SK-N-MC (cell line): ENCODE measurements around the gene RSPH6A.

Experiments used
- DNase-seq: peaks from one replicate; pipeline ENCODE4 v3.0.0-alpha.2; 2011; ENCODE audit warnings: low read depth, low spot score
- H3K27ac ChIP-seq: fragments of 200-600 bp; sonication (generic); 2 replicates; pipeline ENCODE4 v1.5.1; 2016; ENCODE audit warnings: mixed run types
- H3K36me3 ChIP-seq: fragments of 200-600 bp; sonication (generic); 2 replicates; pipeline ENCODE4 v1.6.1; 2017; ENCODE audit warnings: antibody characterized with exemption, low read length, mixed read lengths; ENCODE audit not compliant: insufficient read depth
- H3K4me3 ChIP-seq: fragments of 200-600 bp; sonication (generic); 2 replicates; pipeline ENCODE4 v1.5.1; 2016
- H3K9ac ChIP-seq: fragments of 200-600 bp; sonication (generic); 2 replicates; pipeline ENCODE4 v1.8.0; 2017; ENCODE audit warnings: mixed run types, mixed read lengths; ENCODE audit not compliant: insufficient read length
- H3K9me3 ChIP-seq: fragments of 200-600 bp; sonication (generic); 2 replicates; pipeline ENCODE4 v1.6.1; 2017; ENCODE audit warnings: low read depth, mild to moderate bottlenecking, antibody characterized with exemption, low read length, moderate library complexity, mixed read lengths
- EZH2 ChIP-seq: fragments of 200-600 bp; sonication (generic); IDR thresholded peaks from one replicate; pipeline ENCODE4 v1.6.1; 2017; ENCODE audit warnings: antibody characterized with exemption
- FOXP2 ChIP-seq: optimal IDR thresholded peaks from 2 replicates; pipeline ENCODE3; 2011; ENCODE audit warnings: mild to moderate bottlenecking, moderate library complexity; ENCODE audit not compliant: insufficient read depth; ENCODE audit errors: extremely low read length, control extremely low read depth
- POLR2AphosphoS5 ChIP-seq: IDR thresholded peaks from 2 replicates; pipeline ENCODE4 v1.6.1; 2012; ENCODE audit warnings: mild to moderate bottlenecking, low read depth, low read length, borderline replicate concordance

RSPH6A gene

DNA sequence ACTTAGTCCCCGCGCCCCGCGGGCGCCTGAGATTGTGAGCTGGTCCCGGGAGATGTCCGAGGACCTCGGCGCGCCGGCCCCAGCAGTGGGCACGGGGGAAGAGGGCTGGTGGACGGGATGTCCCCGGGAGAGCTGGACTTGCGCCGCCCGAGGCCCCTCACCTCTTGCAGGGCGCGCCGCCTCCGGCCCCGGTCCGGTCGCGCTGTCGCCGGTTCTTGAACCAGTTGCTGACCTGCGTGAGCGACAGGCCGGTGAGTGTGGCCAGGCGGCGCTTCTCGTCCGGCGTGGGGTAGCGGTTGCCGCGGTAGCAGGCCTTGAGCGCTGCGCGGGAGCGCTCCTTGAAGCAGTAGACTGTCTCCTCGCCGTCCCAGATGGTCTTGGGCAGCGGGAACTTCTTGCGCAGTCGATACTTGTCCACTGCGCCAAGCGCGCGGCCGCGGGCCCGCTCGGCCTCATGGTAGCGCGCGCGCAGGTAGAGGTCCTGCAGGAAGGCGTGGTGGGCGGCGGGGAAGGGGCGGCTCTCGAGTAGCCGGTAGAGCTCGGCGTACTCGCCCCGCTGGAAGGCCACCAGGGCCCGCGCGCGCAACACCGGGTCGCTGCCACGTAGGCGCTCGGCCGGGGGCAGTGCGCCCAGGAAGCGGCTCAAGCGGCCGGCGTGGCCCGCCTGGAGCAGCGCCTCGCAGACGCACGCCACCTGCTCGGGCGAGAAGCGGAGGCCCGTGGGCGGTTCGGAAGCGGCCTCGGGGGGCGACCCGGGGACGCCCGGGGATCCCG, 47.0 kb downstream of the RSPH6A start:
- DNase-seq = no peak
- TF ChIP-seq FOXP2 (no peak), POLR2AphosphoS5 (peak; percentile 16; the same call in 1 of the 2 replicates)
- Histone ChIP-seq H3K9ac (peak overlapping the region; percentile 95), H3K36me3 (no peaks in the 10 kb centered on the region), H3K4me3 (peak overlapping the region; percentile 100), H3K27ac (0 out of 2 replicates have a peak overlapping the region, but pooled peaks have one; percentile 97), H3K9me3 (no peaks in the 10 kb centered on the region)

DNA sequence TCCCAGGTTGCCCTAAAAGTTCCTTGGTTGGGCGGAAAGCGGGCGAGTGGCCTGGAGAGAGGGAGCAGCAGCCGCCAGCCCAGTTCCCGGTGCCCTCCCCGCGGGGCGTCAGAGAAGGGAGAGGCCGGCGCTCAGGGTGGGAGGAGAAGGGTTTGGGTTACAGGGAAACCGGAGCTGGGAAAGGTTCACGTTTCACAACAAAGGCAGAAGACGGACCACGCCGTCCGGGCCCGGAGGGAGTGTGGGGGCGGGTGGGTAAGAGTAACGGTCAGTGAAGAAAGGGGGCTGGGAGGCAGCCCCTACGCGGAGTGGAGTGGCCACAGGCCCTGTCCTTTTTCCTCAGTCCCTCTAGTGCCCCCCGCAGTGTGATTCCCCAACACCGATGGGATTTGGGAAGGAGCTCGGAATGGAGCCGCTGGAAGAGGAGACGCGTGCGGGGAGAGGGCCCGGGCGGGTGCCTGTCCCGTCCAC, 47.7 kb downstream of the RSPH6A start:
- DNase-seq = no peak
- Histone ChIP-seq H3K9ac (peak overlapping the region; percentile 95), H3K27ac (no peak overlapping the region)

DNA sequence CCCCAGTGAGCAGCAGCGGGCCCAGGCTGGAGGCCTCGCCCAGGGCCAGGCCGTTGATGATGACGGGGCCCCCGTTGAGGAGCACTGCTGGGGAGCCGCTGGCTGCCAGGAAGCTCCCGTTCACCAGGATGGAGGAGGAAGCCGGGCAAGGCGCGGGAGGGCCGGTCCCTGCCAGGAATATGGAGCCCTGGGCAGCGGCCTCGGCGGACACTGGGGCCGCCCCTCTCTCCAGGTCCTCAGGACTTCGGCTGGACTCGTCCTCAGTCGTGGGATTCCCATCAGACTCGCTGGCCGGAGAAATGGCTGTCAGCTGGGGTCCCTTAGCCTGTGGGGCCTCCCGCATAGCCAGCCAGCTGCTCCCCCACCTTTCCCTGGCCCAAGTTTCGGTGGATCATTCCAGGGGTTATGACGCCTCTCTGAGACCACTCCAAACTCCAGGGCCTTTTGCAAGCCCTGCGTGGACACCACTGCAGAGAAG, 48.2 kb downstream of the RSPH6A start:
- Histone ChIP-seq H3K9me3 (no peaks in the 10 kb centered on the region), H3K36me3 (no peaks in the 10 kb centered on the region), H3K27ac (no peak overlapping the region), H3K4me3 (peak overlapping the region; percentile 100), H3K9ac (peak overlapping the region; percentile 95)
- DNase-seq = no peak
- TF ChIP-seq EZH2 (no peak), POLR2AphosphoS5 (no peak), FOXP2 (no peak)

More for the DNA sequence above, 47.7 kb downstream of the RSPH6A start:
- TF ChIP-seq EZH2 = no peak
- TF ChIP-seq FOXP2 = no peak
- Histone ChIP-seq H3K36me3 (no peaks in the 10 kb centered on the region), H3K4me3 (peak overlapping the region; percentile 100), H3K9me3 (no peaks in the 10 kb centered on the region)

DNA sequence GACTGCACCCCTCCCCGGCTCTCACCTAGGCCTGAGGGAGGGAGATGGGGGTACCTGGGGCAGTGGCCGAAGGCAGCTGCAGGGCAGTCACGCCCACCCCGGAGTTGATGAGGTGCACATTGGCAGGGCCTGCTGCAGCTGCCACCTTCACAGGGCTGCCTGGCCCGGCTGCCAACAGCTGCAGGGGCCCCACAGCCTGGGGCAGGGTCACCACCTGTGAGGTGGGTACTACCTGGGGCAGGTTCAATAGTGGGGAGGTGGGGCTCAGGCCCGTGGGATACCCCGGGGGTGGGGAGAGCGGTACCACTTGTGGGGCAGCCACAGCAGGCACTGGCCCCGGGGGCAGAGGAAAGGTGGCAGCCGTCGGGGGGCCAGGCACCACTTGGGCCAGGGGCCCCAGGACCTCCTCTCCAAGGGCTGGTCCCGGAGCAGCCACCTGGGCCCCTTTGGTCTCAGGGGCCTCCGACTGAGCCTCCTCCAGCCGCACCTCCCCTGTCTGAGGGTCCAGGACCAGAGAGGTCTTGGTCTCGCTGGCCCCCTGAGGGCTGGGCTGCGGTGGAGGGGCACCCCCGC, 48.7 kb downstream of the RSPH6A start:
- Histone ChIP-seq H3K9me3 (no peaks in the 10 kb centered on the region), H3K27ac (no peak overlapping the region), H3K4me3 (no peak overlapping the region), H3K9ac (no peak overlapping the region), H3K36me3 (no peaks in the 10 kb centered on the region)
- TF ChIP-seq FOXP2 = no peak
- TF ChIP-seq EZH2 = no peak
- TF ChIP-seq POLR2AphosphoS5 = no peak
- DNase-seq = no peak

DNA sequence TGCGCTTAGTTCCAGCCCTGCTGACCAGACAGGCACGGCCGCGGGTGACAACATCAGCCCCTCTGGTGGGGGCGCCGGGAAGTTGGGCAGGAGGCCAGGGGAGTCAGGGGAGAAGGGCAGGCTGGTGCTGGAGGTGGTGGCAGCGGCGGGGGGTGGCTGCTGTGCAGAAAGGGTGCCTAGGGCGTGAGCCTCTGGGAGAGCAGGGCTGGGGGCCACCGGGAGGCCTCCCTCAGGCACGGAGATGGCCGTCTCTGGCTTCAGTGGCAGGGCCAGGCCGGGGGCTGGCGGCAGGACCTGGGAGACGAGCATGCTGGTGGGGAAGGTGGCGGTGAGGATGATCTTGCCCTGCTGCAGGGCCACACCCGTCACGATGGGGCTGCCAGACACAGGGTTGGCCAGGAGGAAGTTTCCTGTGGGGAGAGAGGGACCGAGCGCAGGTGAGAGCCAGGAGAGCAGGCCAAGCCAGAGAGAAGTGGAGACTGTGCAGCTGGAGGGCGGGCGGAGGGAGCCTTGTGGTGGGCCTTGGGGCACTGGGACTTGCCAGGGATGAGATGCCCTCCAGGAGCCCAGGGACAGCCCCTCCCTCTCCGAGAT, 49.3 kb downstream of the RSPH6A start:
- H3K36me3 ChIP-seq = no peaks in the 10 kb centered on the region
- no peaks in the 10 kb centered on the region for H3K9me3 ChIP-seq
- no peak overlapping the region for H3K27ac ChIP-seq
- H3K4me3 ChIP-seq = no peak overlapping the region
- DNase-seq = no peak
- H3K9ac ChIP-seq = no peak overlapping the region
- TF ChIP-seq EZH2 = no peak
- TF ChIP-seq FOXP2 = no peak
- TF ChIP-seq POLR2AphosphoS5 = no peak

DNA sequence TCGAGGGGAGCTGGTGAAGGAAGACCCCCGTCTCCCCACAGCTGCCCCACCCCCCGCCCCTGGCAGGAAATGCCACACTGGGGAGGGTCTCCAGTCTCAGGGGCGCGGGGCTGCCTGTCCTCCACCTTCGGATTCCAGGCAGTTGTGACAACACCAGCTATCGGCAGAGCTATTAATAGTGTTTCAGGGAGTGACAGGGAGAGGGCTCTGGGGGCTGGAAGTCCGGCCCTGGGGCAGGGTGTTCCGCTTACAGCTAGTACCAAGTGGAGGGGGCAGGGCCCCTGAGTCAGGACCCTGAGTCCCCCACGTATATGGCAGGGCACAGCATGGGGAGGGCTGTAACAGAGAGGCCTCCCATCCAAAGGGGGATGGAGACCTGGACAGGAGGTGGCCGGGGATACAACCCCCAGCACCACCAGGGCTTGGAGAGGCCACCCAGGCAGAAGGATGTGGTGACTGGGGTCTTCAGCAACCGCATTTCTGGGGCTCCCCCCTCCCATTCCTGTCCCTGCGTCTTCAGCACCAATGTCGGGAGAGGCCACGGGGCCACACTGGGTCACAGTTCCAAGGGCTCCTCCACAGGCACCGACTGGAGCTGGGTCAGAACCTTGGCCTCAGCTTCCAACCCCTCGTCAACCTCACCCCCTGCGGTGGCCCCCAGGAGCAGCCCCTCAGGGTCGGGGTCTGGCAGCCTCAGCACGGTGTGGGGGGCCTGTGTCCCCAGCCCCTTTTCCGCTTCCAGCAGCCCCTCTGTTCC, 50.0 kb downstream of the RSPH6A start:
- H3K36me3 ChIP-seq = no peaks in the 10 kb centered on the region
- no peak for DNase-seq
- no peak for TF ChIP-seq FOXP2
- peak; percentile 31; the same call in 1 of the 2 replicates for TF ChIP-seq POLR2AphosphoS5
- H3K9me3 ChIP-seq = no peaks in the 10 kb centered on the region
- H3K4me3 ChIP-seq = no peak overlapping the region
- H3K27ac ChIP-seq = no peak overlapping the region
- no peak overlapping the region for H3K9ac ChIP-seq

DNA sequence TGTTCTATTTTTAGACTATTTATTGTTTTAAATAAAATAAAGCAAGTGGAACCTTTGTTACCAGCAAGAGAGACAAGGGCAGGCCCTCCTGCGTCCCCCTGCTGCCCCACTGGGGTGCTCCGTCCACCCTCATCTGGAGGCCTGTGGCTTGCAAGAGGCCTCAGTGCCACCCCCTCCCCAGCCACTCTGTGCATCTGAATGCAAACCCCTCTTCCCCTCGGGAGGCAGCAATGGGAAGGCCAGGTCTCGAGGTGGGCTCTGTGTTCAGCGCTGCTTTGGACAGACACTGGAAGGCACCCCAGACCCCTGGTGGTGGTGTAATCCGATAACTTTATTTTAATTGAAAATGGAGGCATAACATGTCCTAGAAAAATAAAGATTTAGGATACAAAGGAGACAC, 50.6 kb downstream of the RSPH6A start:
- no peak for DNase-seq
- Histone ChIP-seq H3K9ac (no peak overlapping the region), H3K27ac (no peak overlapping the region), H3K4me3 (no peak overlapping the region), H3K36me3 (no peaks in the 10 kb centered on the region), H3K9me3 (no peaks in the 10 kb centered on the region)
- TF ChIP-seq EZH2 = no peak

DNA sequence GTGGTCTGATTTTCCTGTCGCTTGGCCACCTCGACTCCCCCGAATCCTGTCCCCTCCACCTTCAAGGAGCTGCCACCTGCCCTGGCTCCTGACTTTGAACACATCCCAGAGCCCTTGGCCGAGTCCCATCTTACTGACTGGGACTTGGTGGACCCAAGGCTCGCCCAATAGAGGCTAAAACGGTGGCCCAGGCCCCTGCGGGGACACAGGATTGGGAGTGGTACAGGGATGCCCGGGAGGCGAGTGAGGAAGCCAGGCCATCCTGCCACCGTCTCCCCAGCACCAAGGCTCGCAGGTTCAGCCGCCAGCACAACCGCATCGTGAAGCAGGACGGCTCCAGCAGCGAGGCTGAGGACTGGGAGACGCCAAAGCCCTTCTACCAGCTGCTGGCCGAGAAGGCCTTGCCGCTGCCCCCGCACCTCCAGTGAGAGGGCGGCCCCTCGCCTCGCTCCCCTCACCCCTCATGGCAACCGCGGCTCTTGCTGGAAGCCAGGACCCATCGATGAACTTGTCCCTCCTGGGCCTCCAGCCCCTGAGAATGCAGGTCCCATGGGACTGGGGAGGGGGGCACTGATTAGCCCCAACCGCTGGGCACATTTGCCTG, 51.3 kb downstream of the RSPH6A start:
- no peak overlapping the region for H3K27ac ChIP-seq
- H3K36me3 ChIP-seq = no peaks in the 10 kb centered on the region
- no peak for TF ChIP-seq FOXP2
- TF ChIP-seq EZH2 = no peak
- no peak for TF ChIP-seq POLR2AphosphoS5
- H3K9me3 ChIP-seq = no peaks in the 10 kb centered on the region
- no peak for DNase-seq
- no peak overlapping the region for H3K4me3 ChIP-seq
- no peak overlapping the region for H3K9ac ChIP-seq
